ENCODE measurements around the gene CD302. TPM values are rescaled to one million over a fixed set of nuclear protein-coding genes. Genes with fewer than 3 reads are reported as not detected.
"Not testable (repeated sequence)": the region's sequence is repeated elsewhere in the genome, so short reads cannot be mapped to it uniquely, and the experiment has no call there.

CD302 gene
- total and polyA plus RNA-seq, 9 donors, result 10.8 to 19.2 (median 14.3) TPM

DNA sequence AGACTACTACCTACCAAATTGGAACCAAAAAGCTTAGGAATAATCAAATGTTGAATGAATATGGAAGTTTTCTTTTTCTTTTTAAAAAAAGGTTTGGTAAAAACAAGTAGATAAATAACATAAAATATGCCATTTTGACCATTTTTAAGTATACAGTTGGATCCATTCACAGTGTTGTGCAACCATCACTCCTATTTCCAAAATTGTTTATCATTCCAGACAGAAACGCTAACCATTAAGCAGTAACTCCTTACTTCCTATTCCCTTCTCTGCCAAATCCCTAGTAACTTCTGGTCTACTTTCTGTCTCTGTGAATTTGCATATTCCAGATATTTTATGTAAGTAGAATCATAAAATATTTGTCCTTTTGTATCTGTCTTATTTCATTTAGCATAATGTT is 39.8 kb downstream of the CD302 start:
- H3K27ac ChIP-seq (ENCODE audit: low read length), result no peak overlapping the region
- no peaks in the 10 kb centered on the region for H3K27me3 ChIP-seq (ENCODE audit: control insufficient read depth, insufficient read depth, low read length)
- no peak for DNase-seq
- H3K36me3 ChIP-seq (ENCODE audit: control insufficient read depth, insufficient read depth, low read length), result peaks cover 38% of the 10 kb centered on the region
- WGBS (ENCODE audit: insufficient coverage), result no CpG with 5 or more reads among the region's 1 CpG
- no peaks in the 10 kb centered on the region for H3K9me3 ChIP-seq (replicated peaks; ENCODE audit: control insufficient read depth, low read depth, low read length)
- no peaks in the 10 kb centered on the region for H3K4me1 ChIP-seq (ENCODE audit: control insufficient read depth, insufficient read depth, low read length)
- no peak overlapping the region for H3K4me3 ChIP-seq (ENCODE audit: low read length)

DNA sequence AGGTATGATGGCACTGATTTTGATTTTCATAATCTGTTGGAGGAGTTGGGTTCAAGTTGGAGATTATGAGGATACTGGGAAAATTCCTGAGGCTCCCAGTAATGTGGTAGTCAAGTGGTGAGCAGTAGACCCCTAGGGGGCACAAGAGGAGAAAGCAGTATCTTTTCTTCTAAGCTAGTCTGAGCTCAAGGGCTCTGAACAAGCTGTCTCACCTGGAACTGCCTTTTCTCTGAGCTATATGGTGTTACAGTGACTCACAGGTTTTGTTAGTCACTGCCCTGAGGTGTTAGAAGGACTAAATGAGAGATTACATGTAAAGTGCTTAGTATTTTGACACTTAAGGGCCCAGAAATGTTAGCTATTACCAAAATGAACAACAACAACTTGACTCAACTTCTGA is 42.2 kb downstream of the CD302 start:
- H3K9me3 ChIP-seq (replicated peaks; ENCODE audit: control insufficient read depth, low read depth, low read length), result no peaks in the 10 kb centered on the region
- no peak overlapping the region for H3K27ac ChIP-seq (ENCODE audit: low read length)
- no peak overlapping the region for H3K4me3 ChIP-seq (ENCODE audit: low read length)
- H3K4me1 ChIP-seq (ENCODE audit: control insufficient read depth, insufficient read depth, low read length), result no peaks in the 10 kb centered on the region
- no peak for DNase-seq
- H3K36me3 ChIP-seq (ENCODE audit: control insufficient read depth, insufficient read depth, low read length), result peaks cover 37% of the 10 kb centered on the region
- H3K27me3 ChIP-seq (ENCODE audit: control insufficient read depth, insufficient read depth, low read length), result no peaks in the 10 kb centered on the region

DNA sequence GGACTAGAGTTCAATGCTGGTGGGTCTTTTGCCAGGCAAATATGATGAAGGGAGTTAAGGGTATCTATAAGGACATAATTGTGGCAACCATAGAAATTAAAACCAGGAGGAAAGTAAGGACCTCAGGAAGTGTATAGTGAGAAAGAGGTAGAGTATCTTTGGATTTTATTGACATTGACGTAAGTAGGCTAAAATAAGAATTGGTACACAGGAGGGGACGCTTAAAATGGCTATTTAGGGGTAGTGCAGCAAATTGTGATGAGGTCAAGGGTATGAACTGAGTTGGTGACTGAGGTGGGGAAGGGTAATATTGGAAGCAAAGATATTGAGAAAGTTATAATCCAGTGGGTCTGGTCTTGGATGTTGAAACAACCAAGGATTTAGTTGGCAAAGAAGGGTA is 43.0 kb downstream of the CD302 start:
- 97% methylated on average over 2 of the region's 2 CpGs for WGBS (ENCODE audit: insufficient coverage)
- Histone ChIP-seq H3K9me3 (replicated peaks; ENCODE audit: control insufficient read depth, low read depth, low read length) (no peaks in the 10 kb centered on the region), H3K4me1 (ENCODE audit: control insufficient read depth, insufficient read depth, low read length) (no peaks in the 10 kb centered on the region), H3K36me3 (ENCODE audit: control insufficient read depth, insufficient read depth, low read length) (peaks cover 37% of the 10 kb centered on the region), H3K27ac (ENCODE audit: low read length) (no peak overlapping the region), H3K4me3 (ENCODE audit: low read length) (no peak overlapping the region), H3K27me3 (ENCODE audit: control insufficient read depth, insufficient read depth, low read length) (no peaks in the 10 kb centered on the region)
- no peak for DNase-seq

DNA sequence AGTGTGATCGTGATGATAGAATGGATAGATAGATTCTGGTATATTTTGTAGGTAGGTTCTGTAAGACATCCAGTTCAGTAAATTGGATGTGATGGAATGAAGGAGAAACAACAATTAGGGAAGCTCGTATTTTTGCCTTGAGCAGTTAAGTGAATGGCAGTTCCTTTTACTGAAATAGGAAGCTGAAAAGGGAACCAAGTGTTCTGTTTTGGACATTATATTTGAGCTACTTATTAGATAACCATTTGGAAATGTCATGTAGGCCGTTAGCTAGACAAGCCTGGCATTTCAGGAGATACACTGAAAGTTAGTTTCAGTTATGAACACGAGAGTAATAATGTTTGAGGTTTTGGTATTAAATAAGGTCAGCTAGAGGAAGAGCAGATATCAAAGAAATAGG is 44.2 kb downstream of the CD302 start:
- Histone ChIP-seq H3K36me3 (ENCODE audit: control insufficient read depth, insufficient read depth, low read length) (peaks cover 41% of the 10 kb centered on the region), H3K4me3 (ENCODE audit: low read length) (no peak overlapping the region), H3K9me3 (replicated peaks; ENCODE audit: control insufficient read depth, low read depth, low read length) (no peaks in the 10 kb centered on the region), H3K27ac (ENCODE audit: low read length) (no peak overlapping the region), H3K4me1 (ENCODE audit: control insufficient read depth, insufficient read depth, low read length) (no peaks in the 10 kb centered on the region), H3K27me3 (ENCODE audit: control insufficient read depth, insufficient read depth, low read length) (no peaks in the 10 kb centered on the region)
- DNase-seq, result peak; percentile 37
- WGBS (ENCODE audit: insufficient coverage), result 75% methylated on average over 4 of the region's 4 CpGs

DNA sequence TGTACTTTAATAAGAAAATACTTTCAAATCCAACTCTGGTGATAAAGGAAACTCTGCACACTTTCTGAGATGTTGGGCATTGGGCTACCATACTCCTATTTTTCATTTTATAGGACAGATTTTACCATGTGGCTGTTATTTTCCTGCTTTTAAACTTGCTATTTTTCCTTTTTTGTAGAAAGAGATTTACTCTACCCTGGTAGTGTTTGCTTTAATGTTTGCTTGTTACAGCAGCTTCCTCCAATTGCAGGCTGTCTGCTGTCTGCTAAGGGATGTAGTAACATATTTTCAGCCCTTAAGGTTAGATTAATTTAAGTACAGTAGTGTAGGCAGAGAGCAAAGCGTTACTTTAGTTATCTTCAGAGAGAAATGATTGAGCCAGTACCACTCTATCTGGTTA is 47.1 kb downstream of the CD302 start:
- H3K27ac ChIP-seq (ENCODE audit: low read length), result no peak overlapping the region
- no peaks in the 10 kb centered on the region for H3K4me1 ChIP-seq (ENCODE audit: control insufficient read depth, insufficient read depth, low read length)
- H3K27me3 ChIP-seq (ENCODE audit: control insufficient read depth, insufficient read depth, low read length), result no peaks in the 10 kb centered on the region
- H3K4me3 ChIP-seq (ENCODE audit: low read length), result no peak overlapping the region
- H3K36me3 ChIP-seq (ENCODE audit: control insufficient read depth, insufficient read depth, low read length), result peaks cover 45% of the 10 kb centered on the region
- DNase-seq, result no peak
- WGBS (ENCODE audit: insufficient coverage), result no CpG with 5 or more reads among the region's 1 CpG
- H3K9me3 ChIP-seq (replicated peaks; ENCODE audit: control insufficient read depth, low read depth, low read length), result peaks cover 2% of the 10 kb centered on the region

DNA sequence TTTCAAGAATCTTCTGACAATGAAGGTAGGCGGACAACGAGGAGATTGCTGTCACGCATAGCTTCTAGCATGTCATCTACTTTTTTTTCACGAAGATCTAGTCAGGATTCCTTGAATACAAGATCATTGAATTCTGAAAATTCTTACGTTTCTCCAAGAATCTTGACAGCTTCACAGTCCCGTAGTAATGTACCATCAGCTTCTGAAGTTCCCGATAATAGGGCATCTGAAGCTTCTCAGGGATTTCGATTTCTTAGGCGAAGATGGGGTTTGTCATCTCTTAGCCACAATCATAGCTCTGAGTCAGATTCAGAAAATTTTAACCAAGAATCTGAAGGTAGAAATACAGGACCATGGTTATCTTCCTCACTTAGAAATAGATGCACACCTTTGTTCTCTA is 49.9 kb downstream of the CD302 start:
- Histone ChIP-seq H3K27ac (ENCODE audit: low read length) (no peak overlapping the region), H3K36me3 (ENCODE audit: control insufficient read depth, insufficient read depth, low read length) (peaks cover 39% of the 10 kb centered on the region), H3K9me3 (replicated peaks; ENCODE audit: control insufficient read depth, low read depth, low read length) (peaks cover 2% of the 10 kb centered on the region), H3K4me3 (ENCODE audit: low read length) (no peak overlapping the region), H3K27me3 (ENCODE audit: control insufficient read depth, insufficient read depth, low read length) (no peaks in the 10 kb centered on the region), H3K4me1 (ENCODE audit: control insufficient read depth, insufficient read depth, low read length) (no peaks in the 10 kb centered on the region)
- 100% methylated on average over 5 of the region's 9 CpGs for WGBS (ENCODE audit: insufficient coverage)
- DNase-seq, result no peak

DNA sequence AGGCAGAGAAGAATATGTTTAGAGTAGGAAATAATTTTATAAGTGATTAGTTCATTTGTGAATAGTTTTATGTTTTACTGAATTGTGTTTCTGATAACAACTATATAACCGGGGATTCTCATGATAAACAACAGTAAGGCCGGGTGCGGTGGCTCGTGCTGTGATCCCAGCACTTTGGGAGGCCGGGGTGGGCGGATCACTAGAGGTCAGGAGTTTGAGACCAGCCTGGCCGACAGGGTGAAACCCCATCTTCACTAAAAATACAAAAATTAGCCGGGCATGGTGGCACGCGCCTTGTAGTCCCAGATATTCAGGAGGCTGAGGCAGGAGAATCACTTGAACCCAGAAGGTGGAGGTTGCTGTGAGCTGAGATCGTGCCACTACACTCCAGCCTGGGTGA is 52.8 kb downstream of the CD302 start:
- not testable (repeated sequence) for H3K4me1 ChIP-seq (ENCODE audit: control insufficient read depth, insufficient read depth, low read length); H3K9me3 ChIP-seq (replicated peaks; ENCODE audit: control insufficient read depth, low read depth, low read length); H3K27me3 ChIP-seq (ENCODE audit: control insufficient read depth, insufficient read depth, low read length); H3K27ac ChIP-seq (ENCODE audit: low read length); DNase-seq; H3K4me3 ChIP-seq (ENCODE audit: low read length)
- peaks cover 34% of the 10 kb centered on the region for H3K36me3 ChIP-seq (ENCODE audit: control insufficient read depth, insufficient read depth, low read length)
- 95% methylated on average over 6 of the region's 11 CpGs for WGBS (ENCODE audit: insufficient coverage)

DNA sequence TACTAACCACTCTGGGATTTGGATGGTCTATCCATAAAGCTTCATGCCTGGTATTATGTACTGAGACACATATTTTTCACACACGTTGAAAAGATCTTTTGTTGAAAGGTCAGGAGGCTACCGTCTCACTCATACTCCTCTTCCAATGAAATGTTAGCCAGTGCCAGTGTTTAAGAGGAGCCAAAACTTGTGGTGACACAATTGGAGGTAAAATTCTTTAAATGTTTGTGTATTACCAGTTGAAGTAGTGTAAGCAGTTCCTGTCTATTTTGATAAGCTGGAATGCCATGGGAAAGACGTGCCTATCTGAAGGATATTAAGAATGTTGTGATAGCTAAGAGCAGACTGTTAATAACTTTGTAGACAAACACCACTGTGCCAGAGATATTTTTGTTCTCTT is 53.6 kb downstream of the CD302 start:
- peaks cover 2% of the 10 kb centered on the region for H3K9me3 ChIP-seq (replicated peaks; ENCODE audit: control insufficient read depth, low read depth, low read length)
- DNase-seq, result no peak
- no CpG with 5 or more reads among the region's 3 CpGs for WGBS (ENCODE audit: insufficient coverage)
- no peak overlapping the region for H3K27ac ChIP-seq (ENCODE audit: low read length)
- H3K36me3 ChIP-seq (ENCODE audit: control insufficient read depth, insufficient read depth, low read length), result peaks cover 30% of the 10 kb centered on the region
- no peaks in the 10 kb centered on the region for H3K4me1 ChIP-seq (ENCODE audit: control insufficient read depth, insufficient read depth, low read length)
- no peak overlapping the region for H3K4me3 ChIP-seq (ENCODE audit: low read length)
- no peaks in the 10 kb centered on the region for H3K27me3 ChIP-seq (ENCODE audit: control insufficient read depth, insufficient read depth, low read length)

DNA sequence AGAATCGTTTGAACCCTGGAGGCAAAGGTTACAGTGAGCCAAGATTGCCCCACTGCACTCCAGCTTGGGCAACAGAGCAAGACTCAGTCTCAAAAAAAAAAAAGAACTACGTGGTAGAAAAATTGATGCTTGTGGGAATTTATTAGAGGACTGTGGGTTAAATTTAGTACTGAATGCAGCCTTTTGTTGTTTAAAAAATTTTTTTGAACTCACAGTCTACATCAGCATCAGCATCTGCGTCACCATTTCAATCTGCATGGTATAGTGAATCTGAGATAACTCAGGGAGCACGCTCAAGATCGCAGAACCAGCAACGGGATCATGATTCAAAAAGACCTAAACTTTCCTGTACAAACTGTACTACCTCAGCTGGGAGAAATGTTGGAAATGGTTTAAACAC is 55.2 kb downstream of the CD302 start:
- H3K4me1 ChIP-seq (ENCODE audit: control insufficient read depth, insufficient read depth, low read length), result peaks cover 3% of the 10 kb centered on the region
- no peak overlapping the region for H3K4me3 ChIP-seq (ENCODE audit: low read length)
- H3K27ac ChIP-seq (ENCODE audit: low read length), result no peak overlapping the region
- DNase-seq, result no peak
- H3K27me3 ChIP-seq (ENCODE audit: control insufficient read depth, insufficient read depth, low read length), result no peaks in the 10 kb centered on the region
- no peaks in the 10 kb centered on the region for H3K9me3 ChIP-seq (replicated peaks; ENCODE audit: control insufficient read depth, low read depth, low read length)
- peaks cover 24% of the 10 kb centered on the region for H3K36me3 ChIP-seq (ENCODE audit: control insufficient read depth, insufficient read depth, low read length)
- 67% methylated on average over 1 of the region's 6 CpGs for WGBS (ENCODE audit: insufficient coverage)

DNA sequence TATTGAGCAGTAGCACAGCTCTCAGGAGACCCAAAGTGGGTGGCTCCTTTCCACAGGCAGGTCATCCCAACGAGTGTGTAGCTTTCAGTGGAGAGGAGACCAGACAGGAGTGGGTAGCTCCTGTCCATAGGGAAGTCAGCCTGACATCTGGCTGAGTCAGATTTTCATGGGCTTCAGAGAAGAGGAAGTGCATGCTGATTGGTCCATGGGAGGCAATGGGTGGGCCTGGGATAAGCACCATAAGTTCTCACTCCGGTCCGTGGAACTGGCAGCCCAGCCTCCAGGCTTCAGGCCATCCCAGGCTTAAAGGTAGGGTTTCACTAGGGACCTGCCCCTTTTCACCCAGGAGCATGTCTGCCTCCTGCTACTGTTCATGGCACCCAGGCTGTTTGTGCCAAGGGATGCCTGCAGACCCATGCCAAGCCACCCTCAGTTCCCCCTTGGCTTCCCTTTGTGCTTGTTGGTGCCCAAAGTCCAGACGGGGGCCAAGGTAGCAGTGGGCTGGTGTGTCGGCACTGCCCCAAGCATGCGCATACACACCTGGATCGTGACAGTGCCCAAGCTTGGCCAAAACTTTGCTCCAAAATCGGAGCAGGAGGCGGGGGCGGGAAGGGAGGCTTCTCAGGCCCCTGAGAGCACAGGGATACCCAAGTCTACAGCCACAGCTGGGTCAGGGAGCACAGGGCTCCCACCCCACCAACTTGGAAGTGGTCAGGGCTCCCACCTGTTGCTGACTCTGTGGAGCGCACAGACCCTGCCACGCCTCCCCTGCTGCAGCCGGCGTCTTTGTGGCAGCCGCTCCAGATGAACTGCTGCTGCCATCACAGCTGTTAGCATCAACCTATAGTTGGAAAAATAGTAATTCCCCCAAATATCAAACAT is 59.3 kb downstream of the CD302 start:
- no peak overlapping the region for H3K4me3 ChIP-seq (ENCODE audit: low read length)
- no peaks in the 10 kb centered on the region for H3K27me3 ChIP-seq (ENCODE audit: control insufficient read depth, insufficient read depth, low read length)
- H3K36me3 ChIP-seq (ENCODE audit: control insufficient read depth, insufficient read depth, low read length), result peaks cover 34% of the 10 kb centered on the region
- H3K27ac ChIP-seq (ENCODE audit: low read length), result no peak overlapping the region
- peaks cover 3% of the 10 kb centered on the region for H3K4me1 ChIP-seq (ENCODE audit: control insufficient read depth, insufficient read depth, low read length)
- peak; percentile 31 for DNase-seq
- no peaks in the 10 kb centered on the region for H3K9me3 ChIP-seq (replicated peaks; ENCODE audit: control insufficient read depth, low read depth, low read length)
- WGBS (ENCODE audit: insufficient coverage), result 83% methylated on average over 10 of the region's 15 CpGs

DNA sequence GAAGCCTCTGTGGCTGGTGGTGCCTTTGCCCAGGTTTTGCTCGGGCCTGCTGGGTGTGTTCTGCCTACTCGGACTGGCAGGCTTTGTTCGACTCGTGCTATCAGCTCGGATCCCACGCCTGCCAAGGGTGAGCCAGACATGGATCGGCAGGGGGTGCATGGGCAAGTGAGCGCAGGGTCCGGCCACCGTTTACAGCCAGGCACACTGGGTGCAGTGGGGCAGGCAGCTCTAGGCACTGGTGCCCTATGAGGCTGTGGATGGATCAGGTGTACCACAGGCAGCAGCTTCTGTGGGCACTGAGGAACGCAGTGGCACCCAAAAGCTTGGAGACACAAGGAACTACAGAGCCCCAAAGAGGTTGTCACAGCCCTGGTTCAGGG is 60.1 kb downstream of the CD302 start:
- Histone ChIP-seq H3K4me1 (ENCODE audit: control insufficient read depth, insufficient read depth, low read length) (peaks cover 3% of the 10 kb centered on the region), H3K36me3 (ENCODE audit: control insufficient read depth, insufficient read depth, low read length) (peaks cover 37% of the 10 kb centered on the region), H3K4me3 (ENCODE audit: low read length) (no peak overlapping the region), H3K27ac (ENCODE audit: low read length) (no peak overlapping the region), H3K9me3 (replicated peaks; ENCODE audit: control insufficient read depth, low read depth, low read length) (no peaks in the 10 kb centered on the region), H3K27me3 (ENCODE audit: control insufficient read depth, insufficient read depth, low read length) (no peaks in the 10 kb centered on the region)
- no peak for DNase-seq
- 97% methylated on average over 11 of the region's 11 CpGs for WGBS (ENCODE audit: insufficient coverage)

Measured in muscle of leg (tissue), 11 donors.